Right atrium auricular region (tissue), 2 donors: ENCODE results near the gene C2orf78. TPM values are rescaled to one million over a fixed set of nuclear protein-coding genes. Genes with fewer than 3 reads are reported as not detected.
"Not testable (repeated sequence)": the region's sequence is repeated elsewhere in the genome, so short reads cannot be mapped to it uniquely, and the experiment has no call there.

Experiments
- DNase-seq: peaks from one replicate; pipeline ENCODE4 v3.0.0-alpha.2; 2019; ENCODE audit warnings: low spot score
- H3K27ac ChIP-seq, 2 donors: fragments of 200-600 bp; sonication (generic); 1 replicate in 1 of 2; 2 replicates in 1 of 2; pipeline ENCODE4 v1.5.1; 2016 to 2019
- H3K27me3 ChIP-seq, 2 donors: fragments of 200-600 bp; sonication (generic); one replicate each; pipeline versions ENCODE4 v1.5.1 to v1.6.0; 2017 to 2019
- H3K36me3 ChIP-seq: fragments of 200-600 bp; sonication (generic); one replicate; pipeline ENCODE4 v1.5.1; 2016
- H3K4me1 ChIP-seq, 2 donors: fragments of 200-600 bp; sonication (generic); one replicate each; pipeline versions ENCODE4 v1.5.1 to v1.6.0; 2017 to 2019
- H3K4me3 ChIP-seq, 2 donors: fragments of 200-600 bp; sonication (generic); 1 replicate in 1 of 2; 2 replicates in 1 of 2; pipeline ENCODE4 v1.5.1; 2017 to 2019; ENCODE audit warnings: mild to moderate bottlenecking in 1 of 2, moderate library complexity in 1 of 2
- H3K9me3 ChIP-seq, 2 donors: fragments of 200-600 bp; sonication (generic); one replicate each; pipeline ENCODE4 v1.5.1; 2019
- CTCF ChIP-seq, 2 donors: fragments of 200-600 bp; sonication (generic); IDR thresholded peaks; one replicate each; pipeline ENCODE4 v1.5.1; 2019; ENCODE audit warnings: antibody characterized with exemption in 2 of 2
- total RNA-seq, 2 donors: library from RNA; depleted of rRNA; stranded (reverse); fragments of >200 nt; gene quantifications; one replicate each; pipeline ENCODE4 v1.1.0, GENCODE V29; 2016

The C2orf78 gene
- total RNA-seq, 2 donors from 2014 or later: not detected

- Histone ChIP-seq H3K27me3 (no peaks in the 10 kb centered on the region), H3K4me1 (peaks cover 0 to 30% of the 10 kb centered on the region in 2 donors), H3K27ac (no peak overlapping the region), H3K4me3 (no peak overlapping the region), H3K9me3 (no peaks in the 10 kb centered on the region), H3K36me3 (peaks cover 43% of the 10 kb centered on the region)
- no peak for DNase-seq
- TF ChIP-seq CTCF (IDR thresholded peaks at IDR 0.05): no peak
Measured at GRCh38 chr2:73776381-73776780, 7.6 kb upstream of the C2orf78 start.

- no peak overlapping the region for H3K4me3 ChIP-seq
- H3K4me1 ChIP-seq: peaks cover 0 to 30% of the 10 kb centered on the region in 2 donors
- no peak overlapping the region for H3K27ac ChIP-seq
- no peaks in the 10 kb centered on the region for H3K27me3 ChIP-seq
- no peak for TF ChIP-seq CTCF (IDR thresholded peaks at IDR 0.05)
- peaks cover 43% of the 10 kb centered on the region for H3K36me3 ChIP-seq
- no peaks in the 10 kb centered on the region for H3K9me3 ChIP-seq
- DNase-seq: no peak
Measured at GRCh38 chr2:73776869-73777519, 7.0 kb upstream of the C2orf78 start.

GRCh38 chr2:73778867-73779466, 5.0 kb upstream of the C2orf78 start:
- H3K4me3 ChIP-seq: peak overlapping the region; percentile 92 to 97

GRCh38 chr2:73779467-73780236, 4.3 kb upstream of the C2orf78 start, which contains the start of gene DUSP11:
Gene DUSP11 (minus strand): TSS chr2:73780103. CDS start chr2:73779974, 129 bp downstream.
- H3K27ac ChIP-seq: peak within 1 kb of the TSS; percentile 94 to 97
- peak; percentile 84 to 92 for TF ChIP-seq CTCF (IDR thresholded peaks at IDR 0.05)
- H3K36me3 ChIP-seq: peaks cover 24% of the 10 kb centered on the region
- H3K4me1 ChIP-seq: peaks cover 0 to 23% of the 10 kb centered on the region in 2 donors
- H3K4me3 ChIP-seq: peak within 1 kb of the TSS; percentile 92 to 97
- no peaks in the 10 kb centered on the region for H3K9me3 ChIP-seq
- H3K27me3 ChIP-seq: no peaks in the 10 kb centered on the region
- peak; percentile 98 for DNase-seq

More at GRCh38 chr2:73778867-73779466, 5.0 kb upstream of the C2orf78 start:
- H3K9me3 ChIP-seq, DNase-seq, H3K27me3 ChIP-seq: not testable (repeated sequence)
- peaks cover 31% of the 10 kb centered on the region for H3K36me3 ChIP-seq
- peak overlapping the region; percentile 94 to 97 for H3K27ac ChIP-seq
- H3K4me1 ChIP-seq: peaks cover 0 to 23% of the 10 kb centered on the region in 2 donors

GRCh38 chr2:73780237-73780582, 3.8 kb upstream of the C2orf78 start:
- peak overlapping the region; percentile 94 to 97 for H3K27ac ChIP-seq
- no peak for DNase-seq
- H3K4me1 ChIP-seq: peaks cover 0 to 23% of the 10 kb centered on the region in 2 donors
- peaks cover 19% of the 10 kb centered on the region for H3K36me3 ChIP-seq
- no peaks in the 10 kb centered on the region for H3K27me3 ChIP-seq
- TF ChIP-seq CTCF (IDR thresholded peaks at IDR 0.05): no peak
- H3K9me3 ChIP-seq: no peaks in the 10 kb centered on the region
- H3K4me3 ChIP-seq: peak overlapping the region; percentile 92 to 97

- H3K27me3 ChIP-seq, H3K4me1 ChIP-seq, H3K9me3 ChIP-seq, H3K4me3 ChIP-seq, H3K36me3 ChIP-seq, DNase-seq, H3K27ac ChIP-seq: not testable (repeated sequence)
Measured at GRCh38 chr2:73783402-73783801, 581 bp upstream of the C2orf78 start.
